Coronary artery (tissue), 2 donors: ENCODE data around the gene CHCHD2.
"Not testable (repeated sequence)": the region's sequence is repeated elsewhere in the genome, so short reads cannot be mapped to it uniquely, and the experiment has no call there.

Experiments
- DNase-seq: peaks from one replicate; pipeline ENCODE4 v3.0.0-alpha.2; 2017; ENCODE audit warnings: low spot score
- H3K27ac ChIP-seq, 2 donors: fragments of 200-600 bp; sonication (generic); one replicate each; pipeline ENCODE4 v1.5.1; 2016 to 2019
- H3K4me3 ChIP-seq: fragments of 200-600 bp; sonication (generic); 2 replicates; pipeline ENCODE4 v1.5.1; 2016; ENCODE audit warnings: mild to moderate bottlenecking, moderate library complexity
- CTCF ChIP-seq: fragments of 200-600 bp; sonication (generic); IDR thresholded peaks from one replicate; pipeline ENCODE4 v1.5.1; 2019; ENCODE audit warnings: antibody characterized with exemption

CHCHD2 gene

GRCh38 chr7:56091591-56091990 lies 14.7 kb downstream of the CHCHD2 start:
- Histone ChIP-seq H3K27ac (peak overlapping the region; percentile 66 to 80), H3K4me3 (no peak overlapping the region)
- TF ChIP-seq CTCF = no peak
- DNase-seq = peak; percentile 79

GRCh38 chr7:56087445-56087844 lies 18.8 kb downstream of the CHCHD2 start:
- DNase-seq = no peak
- Histone ChIP-seq H3K4me3 (no peak overlapping the region), H3K27ac (no peak overlapping the region)
- TF ChIP-seq CTCF = no peak

GRCh38 chr7:56086761-56087160 lies 19.5 kb downstream of the CHCHD2 start:
- no peak overlapping the region for H3K27ac ChIP-seq
- no peak overlapping the region for H3K4me3 ChIP-seq
- no peak for TF ChIP-seq CTCF
- no peak for DNase-seq

GRCh38 chr7:56083150-56083785 lies 23.0 kb downstream of the CHCHD2 start:
- Histone ChIP-seq H3K27ac (peak overlapping the region; percentile 0 to 39), H3K4me3 (no peak overlapping the region)
- no peak for DNase-seq
- no peak for TF ChIP-seq CTCF

- Histone ChIP-seq H3K4me3 (no peak overlapping the region), H3K27ac (no peak overlapping the region)
- no peak for TF ChIP-seq CTCF
- no peak for DNase-seq
These were observed 24.5 kb downstream of the CHCHD2 start for GRCh38 chr7:56081626-56082340.

- DNase-seq, H3K4me3 ChIP-seq: not testable (repeated sequence)
- peak overlapping the region; percentile 61 to 87 for H3K27ac ChIP-seq
These were observed 25.4 kb downstream of the CHCHD2 start for GRCh38 chr7:56080726-56081435.

GRCh38 chr7:56079450-56080185 lies 26.7 kb downstream of the CHCHD2 start:
- H3K27ac ChIP-seq = peak overlapping the region; percentile 61 to 87
- DNase-seq = no peak
- TF ChIP-seq CTCF = peak; percentile 80
- H3K4me3 ChIP-seq = peak overlapping the region; percentile 31
